ENCODE data around the gene NSRP1. TPM values are rescaled to one million over a fixed set of nuclear protein-coding genes. Genes with fewer than 3 reads are reported as not detected.

The NSRP1 gene
- total RNA-seq, 2 donors from 2014 or later: 19.2 to 22.7 TPM

DNA sequence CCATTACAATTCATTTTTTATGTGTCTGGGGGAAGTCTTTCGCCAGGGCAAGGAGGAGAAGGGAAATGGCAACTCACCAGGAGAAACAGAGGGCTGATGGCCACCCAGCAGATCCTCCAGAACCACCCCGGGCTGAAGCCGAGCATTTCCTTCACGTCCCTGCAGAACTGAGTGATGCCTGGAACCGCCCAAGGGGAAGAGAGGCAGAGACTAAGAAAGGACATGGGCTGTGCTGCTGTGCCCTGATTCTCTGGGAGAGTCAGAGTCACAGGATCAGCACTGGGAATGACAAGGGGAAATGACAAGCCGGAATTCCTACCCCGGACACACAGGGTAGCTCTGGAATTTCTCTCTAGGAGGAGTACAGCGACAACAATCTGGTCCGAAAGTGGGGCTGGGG is 91.0 kb downstream of the NSRP1 start:
- H3K4me3 ChIP-seq: no peak overlapping the region
- intact Hi-C loops (cut with DNase I): no loop called here
- H3K9me3 ChIP-seq: no peaks in the 10 kb centered on the region
- WGBS, 2 donors: 58 to 71% methylated on average over 8 to 9 of the region's 9 CpGs
- TF ChIP-seq POLR2A (IDR thresholded peaks at IDR 0.05): no peak
- TF ChIP-seq, protein P1, sequence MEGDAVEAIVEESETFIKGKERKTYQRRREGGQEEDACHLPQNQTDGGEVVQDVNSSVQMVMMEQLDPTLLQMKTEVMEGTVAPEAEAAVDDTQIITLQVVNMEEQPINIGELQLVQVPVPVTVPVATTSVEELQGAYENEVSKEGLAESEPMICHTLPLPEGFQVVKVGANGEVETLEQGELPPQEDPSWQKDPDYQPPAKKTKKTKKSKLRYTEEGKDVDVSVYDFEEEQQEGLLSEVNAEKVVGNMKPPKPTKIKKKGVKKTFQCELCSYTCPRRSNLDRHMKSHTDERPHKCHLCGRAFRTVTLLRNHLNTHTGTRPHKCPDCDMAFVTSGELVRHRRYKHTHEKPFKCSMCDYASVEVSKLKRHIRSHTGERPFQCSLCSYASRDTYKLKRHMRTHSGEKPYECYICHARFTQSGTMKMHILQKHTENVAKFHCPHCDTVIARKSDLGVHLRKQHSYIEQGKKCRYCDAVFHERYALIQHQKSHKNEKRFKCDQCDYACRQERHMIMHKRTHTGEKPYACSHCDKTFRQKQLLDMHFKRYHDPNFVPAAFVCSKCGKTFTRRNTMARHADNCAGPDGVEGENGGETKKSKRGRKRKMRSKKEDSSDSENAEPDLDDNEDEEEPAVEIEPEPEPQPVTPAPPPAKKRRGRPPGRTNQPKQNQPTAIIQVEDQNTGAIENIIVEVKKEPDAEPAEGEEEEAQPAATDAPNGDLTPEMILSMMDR (IDR thresholded peaks at IDR 0.05): no peak
- H3K36me3 ChIP-seq (replicated peaks in 1 of 2; ENCODE audit: insufficient read depth in 1 of 2, low read depth in 2 of 2): no peaks in the 10 kb centered on the region
- H3K27me3 ChIP-seq: no peaks in the 10 kb centered on the region
- DNase-seq (no peak), ATAC-seq (no peak)
- no peaks in the 10 kb centered on the region for H3K4me1 ChIP-seq
- no peak overlapping the region for H3K27ac ChIP-seq

DNA sequence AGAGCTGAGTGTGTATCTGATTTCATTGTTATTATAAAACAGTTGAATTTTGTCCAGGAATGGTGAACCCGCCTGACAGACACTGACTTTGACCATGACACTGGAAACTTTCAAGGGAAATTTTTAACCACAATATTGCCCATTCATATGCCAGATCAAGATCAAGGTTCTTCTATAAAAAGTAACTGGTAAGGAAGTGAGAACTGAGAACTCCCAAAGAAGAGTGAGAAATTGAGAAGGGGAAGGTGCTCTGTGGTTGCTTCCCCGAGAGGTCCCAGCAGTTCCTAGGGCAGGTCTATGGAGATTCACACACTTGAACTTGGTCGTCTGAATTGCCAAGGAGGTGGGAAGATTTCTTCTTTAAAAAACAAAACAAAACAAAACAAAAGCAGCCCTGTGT is 91.6 kb downstream of the NSRP1 start:
- DNase-seq: no peak
- H3K4me3 ChIP-seq: no peak overlapping the region
- H3K9me3 ChIP-seq: no peaks in the 10 kb centered on the region
- H3K27ac ChIP-seq: no peak overlapping the region
- TF ChIP-seq, protein P1 (IDR thresholded peaks at IDR 0.05): no peak
- no peak for TF ChIP-seq POLR2A (IDR thresholded peaks at IDR 0.05)
- ATAC-seq: no peak
- no peaks in the 10 kb centered on the region for H3K27me3 ChIP-seq
- intact Hi-C loops (cut with DNase I): no loop called here
- WGBS, 2 donors: 46 to 51% methylated on average over 3 of the region's 3 CpGs
- no peaks in the 10 kb centered on the region for H3K4me1 ChIP-seq
- no peaks in the 10 kb centered on the region for H3K36me3 ChIP-seq (replicated peaks in 1 of 2; ENCODE audit: insufficient read depth in 1 of 2, low read depth in 2 of 2)

DNA sequence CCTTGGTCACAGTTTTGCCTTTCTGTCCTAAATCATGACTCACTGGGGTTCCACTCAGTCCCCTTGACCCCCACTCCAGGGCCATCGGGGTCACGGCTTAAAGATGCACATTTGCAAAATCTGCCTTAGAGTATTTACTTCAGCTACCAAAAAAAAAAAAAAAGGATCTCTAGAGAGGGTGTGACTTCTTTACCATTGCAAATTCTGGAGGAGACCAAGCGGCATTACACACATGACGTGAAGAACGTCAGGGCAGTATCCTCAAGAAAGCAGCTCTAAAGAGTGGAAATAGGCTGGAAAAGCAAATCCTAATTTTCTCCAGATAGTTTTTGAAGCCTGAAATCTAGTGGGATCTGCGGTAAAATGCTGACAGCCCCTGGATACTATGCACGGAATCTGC is 93.3 kb downstream of the NSRP1 start:
- WGBS, 2 donors: 80 to 87% methylated on average over 5 to 7 of the region's 7 CpGs
- Histone ChIP-seq H3K4me3 (no peak overlapping the region), H3K36me3 (replicated peaks in 1 of 2; ENCODE audit: insufficient read depth in 1 of 2, low read depth in 2 of 2) (no peaks in the 10 kb centered on the region), H3K4me1 (no peaks in the 10 kb centered on the region), H3K27ac (no peak overlapping the region), H3K9me3 (no peaks in the 10 kb centered on the region), H3K27me3 (no peaks in the 10 kb centered on the region)
- DNase-seq (no peak), ATAC-seq (no peak)
- intact Hi-C loops (cut with DNase I): no loop called here
- TF ChIP-seq, protein P1 (IDR thresholded peaks at IDR 0.05): no peak
- TF ChIP-seq POLR2A (IDR thresholded peaks at IDR 0.05): no peak

DNA sequence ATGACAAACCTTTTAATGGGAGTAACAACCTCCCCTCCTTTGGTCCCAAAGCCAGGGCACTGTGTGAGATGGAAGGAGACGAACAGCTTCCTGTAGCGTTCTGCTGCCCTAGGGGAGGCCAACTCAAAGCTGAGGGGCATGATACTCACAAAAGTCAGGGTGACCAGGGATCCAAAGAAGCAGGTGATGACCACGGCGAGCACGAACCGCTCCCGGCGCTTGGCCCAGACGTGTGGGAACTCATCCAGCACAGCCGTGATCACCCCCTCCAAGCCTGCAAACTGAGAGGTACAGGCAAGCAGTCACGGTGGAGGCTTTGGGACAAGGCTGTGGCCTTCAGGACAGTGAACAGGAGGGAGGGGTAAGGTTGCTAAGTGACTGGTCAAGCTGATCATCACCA is 93.8 kb downstream of the NSRP1 start:
- Histone ChIP-seq H3K9me3 (no peaks in the 10 kb centered on the region), H3K27me3 (no peaks in the 10 kb centered on the region), H3K36me3 (replicated peaks in 1 of 2; ENCODE audit: insufficient read depth in 1 of 2, low read depth in 2 of 2) (no peaks in the 10 kb centered on the region), H3K4me3 (no peak overlapping the region), H3K4me1 (no peaks in the 10 kb centered on the region), H3K27ac (no peak overlapping the region)
- ATAC-seq (no peak), DNase-seq (peak in 1 of 4 donors; percentile 6)
- TF ChIP-seq POLR2A (IDR thresholded peaks at IDR 0.05): no peak
- TF ChIP-seq, protein P1 (IDR thresholded peaks at IDR 0.05): no peak
- intact Hi-C loops (cut with DNase I): no loop called here
- 76 to 78% methylated on average over 11 of the region's 11 CpGs for WGBS, 2 donors

DNA sequence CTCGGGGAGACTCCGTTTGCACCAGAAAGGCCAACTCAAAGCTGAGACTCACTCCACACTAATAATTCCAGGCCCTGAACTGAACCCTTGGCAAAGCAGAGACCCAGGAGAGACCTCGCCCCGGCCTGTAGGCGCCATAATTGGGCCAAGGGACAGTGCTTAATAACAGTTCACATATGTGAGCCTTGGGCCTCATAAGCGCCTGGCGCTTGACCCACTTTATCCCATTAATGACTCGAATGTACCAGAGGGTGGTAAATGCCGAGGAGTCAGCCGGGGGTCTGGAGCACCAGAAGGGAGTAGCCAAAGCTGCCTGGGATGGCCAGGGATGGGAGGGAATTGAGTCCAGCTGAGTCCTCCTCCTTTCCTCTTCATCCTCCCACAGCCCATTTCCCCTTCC is 94.3 kb downstream of the NSRP1 start:
- Histone ChIP-seq H3K9me3 (no peaks in the 10 kb centered on the region), H3K36me3 (replicated peaks in 1 of 2; ENCODE audit: insufficient read depth in 1 of 2, low read depth in 2 of 2) (no peaks in the 10 kb centered on the region), H3K27ac (no peak overlapping the region), H3K27me3 (no peaks in the 10 kb centered on the region), H3K4me3 (no peak overlapping the region), H3K4me1 (no peaks in the 10 kb centered on the region)
- ATAC-seq (no peak), DNase-seq (no peak)
- 83 to 88% methylated on average over 10 of the region's 10 CpGs for WGBS, 2 donors
- intact Hi-C loops (cut with DNase I): no loop called here
- no peak for TF ChIP-seq POLR2A (IDR thresholded peaks at IDR 0.05)
- TF ChIP-seq, protein P1 (IDR thresholded peaks at IDR 0.05): no peak
